ENCODE data around the gene H3-3A.
A peak's percentile ranks its signal among the peaks of the same experiment; 100 is the strongest.

The H3-3A gene

DNA sequence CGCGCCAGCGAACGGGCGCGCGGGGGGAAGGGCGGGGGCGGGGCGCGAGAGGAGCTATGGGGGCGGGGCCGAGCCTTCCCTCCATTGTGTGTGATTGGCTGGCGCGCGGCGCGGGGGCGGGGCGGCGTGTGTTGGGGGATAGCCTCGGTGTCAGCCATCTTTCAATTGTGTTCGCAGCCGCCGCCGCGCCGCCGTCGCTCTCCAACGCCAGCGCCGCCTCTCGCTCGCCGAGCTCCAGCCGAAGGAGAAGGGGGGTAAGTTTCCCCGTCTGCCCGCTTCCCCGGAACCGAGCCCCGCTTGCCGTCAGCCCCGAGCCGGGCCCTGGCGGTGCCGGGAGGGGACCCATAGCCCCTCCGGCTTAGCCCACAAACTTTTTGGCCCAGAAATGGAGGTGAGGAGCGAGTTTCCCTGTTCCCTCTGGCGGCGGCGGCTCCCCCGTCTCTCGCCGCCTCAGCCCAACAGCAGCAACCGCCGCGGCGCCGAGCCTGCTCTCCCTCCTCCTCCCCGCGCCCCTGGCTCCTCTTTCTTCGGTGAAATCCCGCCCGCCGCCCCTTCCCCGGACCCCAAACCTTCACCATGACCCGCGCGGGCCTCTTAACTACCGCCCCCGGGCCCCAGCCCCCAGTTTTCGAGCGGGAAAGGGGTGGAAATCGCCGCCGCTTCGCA lies at the start of gene H3-3A:
TSS of gene H3-3A (plus strand) at position 159 of the 666 bp plus-strand sequence. CDS start 1,636 bp downstream, outside the sequence.
- no peak for FAIRE-seq
- TF ChIP-seq POLR2A (IDR thresholded peaks at IDR 0.05; ENCODE audit: low read depth, low read length), result peak; percentile 97
- DNase-seq (ENCODE audit: insufficient read length, low spot score), result peak; percentile 41

GRCh38 chr1:226017070-226017469 lies 45.4 kb upstream of the H3-3A start:
- no peak for FAIRE-seq
- no peak for DNase-seq (ENCODE audit: insufficient read length, low spot score)
- no peak for TF ChIP-seq POLR2A (IDR thresholded peaks at IDR 0.05; ENCODE audit: low read depth, low read length)

GRCh38 chr1:226019572-226019971 lies 42.9 kb upstream of the H3-3A start:
- no peak for TF ChIP-seq POLR2A (IDR thresholded peaks at IDR 0.05; ENCODE audit: low read depth, low read length)
- DNase-seq (ENCODE audit: insufficient read length, low spot score) (no peak), FAIRE-seq (no peak)

GRCh38 chr1:226021401-226021800 lies 41.1 kb upstream of the H3-3A start:
- FAIRE-seq, result no peak
- no peak for DNase-seq (ENCODE audit: insufficient read length, low spot score)
- TF ChIP-seq POLR2A (IDR thresholded peaks at IDR 0.05; ENCODE audit: low read depth, low read length), result no peak

GRCh38 chr1:226021801-226022200 lies 40.7 kb upstream of the H3-3A start:
- no peak for DNase-seq (ENCODE audit: insufficient read length, low spot score)
- FAIRE-seq, result no peak
- TF ChIP-seq POLR2A (IDR thresholded peaks at IDR 0.05; ENCODE audit: low read depth, low read length), result no peak

DNA sequence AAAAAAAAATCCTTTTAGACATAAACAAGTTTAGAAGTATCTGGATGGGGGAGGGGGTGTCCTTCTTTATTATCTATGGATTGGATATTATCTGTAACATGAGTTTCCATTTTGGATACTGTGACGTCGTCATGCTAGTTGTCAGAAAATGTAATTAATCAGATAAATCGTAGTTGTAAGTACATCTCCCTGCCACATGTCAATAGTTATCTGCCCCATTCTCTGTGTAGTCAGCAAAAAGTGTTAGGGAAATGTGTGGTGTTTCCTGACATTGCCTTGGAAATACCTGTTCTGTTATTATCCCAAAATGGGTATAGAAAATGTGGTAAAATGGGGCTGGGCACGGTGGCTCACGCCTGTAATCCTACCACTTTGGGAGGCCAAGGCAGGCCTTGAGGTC lies 38.8 kb upstream of the H3-3A start:
- DNase-seq (ENCODE audit: insufficient read length, low spot score), result no peak
- TF ChIP-seq POLR2A (IDR thresholded peaks at IDR 0.05; ENCODE audit: low read depth, low read length), result no peak
- FAIRE-seq, result no peak

DNA sequence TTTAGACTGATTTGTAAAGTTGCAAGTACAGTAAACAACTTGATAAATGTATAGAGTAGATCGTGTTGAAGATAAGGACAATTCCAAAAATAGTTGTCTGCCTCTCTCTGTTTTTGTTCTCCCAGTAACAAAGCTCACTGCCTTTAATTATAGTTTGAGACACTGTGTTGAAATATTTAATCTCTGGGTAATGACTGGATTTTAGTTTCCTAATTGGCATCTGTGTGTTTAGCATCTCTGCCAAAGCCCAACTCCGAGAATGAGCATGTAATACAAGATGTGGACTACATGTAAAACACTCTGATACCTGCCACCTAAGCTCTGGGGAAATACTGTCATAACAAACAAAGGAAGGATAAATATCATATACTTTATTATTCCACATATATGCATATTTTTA lies 35.7 kb upstream of the H3-3A start:
- no peak for FAIRE-seq
- DNase-seq (ENCODE audit: insufficient read length, low spot score), result no peak
- TF ChIP-seq POLR2A (IDR thresholded peaks at IDR 0.05; ENCODE audit: low read depth, low read length), result no peak

- FAIRE-seq (no peak), DNase-seq (ENCODE audit: insufficient read length, low spot score) (no peak)
- TF ChIP-seq POLR2A (IDR thresholded peaks at IDR 0.05; ENCODE audit: low read depth, low read length), result no peak
These were observed 34.8 kb upstream of the H3-3A start for GRCh38 chr1:226027538-226028217.

DNA sequence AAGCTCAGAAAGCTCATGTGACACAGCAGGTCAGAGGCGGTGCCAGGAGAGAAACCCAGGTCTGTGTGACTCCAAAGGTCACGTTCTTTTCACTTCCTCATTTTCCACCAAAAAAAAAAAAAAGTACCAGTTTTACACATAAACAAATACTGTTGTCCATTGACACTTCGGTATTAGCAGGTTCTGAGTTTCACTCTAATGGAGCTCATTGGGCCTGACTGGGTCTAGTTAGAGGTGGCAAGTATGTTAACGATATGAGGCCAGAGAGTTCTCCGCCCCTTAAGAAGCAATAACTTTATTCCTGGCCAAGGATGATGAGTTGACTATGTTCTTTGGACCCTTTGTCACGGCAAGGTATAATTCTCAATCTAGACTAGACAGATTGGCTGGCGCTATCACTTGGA lies 33.4 kb upstream of the H3-3A start:
- DNase-seq (ENCODE audit: insufficient read length, low spot score), result no peak
- no peak for FAIRE-seq
- TF ChIP-seq POLR2A (IDR thresholded peaks at IDR 0.05; ENCODE audit: low read depth, low read length), result no peak

GRCh38 chr1:226029568-226030225 lies 32.8 kb upstream of the H3-3A start:
- no peak for DNase-seq (ENCODE audit: insufficient read length, low spot score)
- no peak for TF ChIP-seq POLR2A (IDR thresholded peaks at IDR 0.05; ENCODE audit: low read depth, low read length)
- no peak for FAIRE-seq

DNA sequence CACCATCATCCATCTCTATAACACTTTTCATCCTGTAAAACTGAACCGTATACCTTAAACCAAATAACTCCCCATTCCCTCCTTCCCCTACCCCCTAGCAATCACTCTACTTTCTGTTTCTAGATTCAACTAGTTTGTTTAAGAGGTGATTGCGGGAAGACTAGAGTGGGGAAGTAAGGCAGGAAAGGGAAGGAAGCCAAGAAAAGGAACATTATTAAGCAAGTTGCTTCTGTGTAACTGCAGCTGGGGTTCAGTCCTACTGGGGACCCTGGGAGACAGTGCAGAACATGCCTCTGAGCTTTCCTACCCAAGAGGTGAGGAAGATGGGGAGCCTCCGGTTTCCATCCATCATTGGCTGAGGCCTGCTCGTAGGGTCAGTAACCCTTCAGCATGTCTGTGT lies 28.9 kb upstream of the H3-3A start:
- DNase-seq (ENCODE audit: insufficient read length, low spot score) (no peak), FAIRE-seq (no peak)
- TF ChIP-seq POLR2A (IDR thresholded peaks at IDR 0.05; ENCODE audit: low read depth, low read length), result no peak

- DNase-seq (ENCODE audit: insufficient read length, low spot score), result no peak
- no peak for FAIRE-seq
- TF ChIP-seq POLR2A (IDR thresholded peaks at IDR 0.05; ENCODE audit: low read depth, low read length), result no peak
These were observed 28.5 kb upstream of the H3-3A start for GRCh38 chr1:226033991-226034390.

GRCh38 chr1:226034482-226034881 lies 28.0 kb upstream of the H3-3A start:
- DNase-seq (ENCODE audit: insufficient read length, low spot score) (peak; percentile 44), FAIRE-seq (no peak)
- TF ChIP-seq POLR2A (IDR thresholded peaks at IDR 0.05; ENCODE audit: low read depth, low read length), result no peak

DNA sequence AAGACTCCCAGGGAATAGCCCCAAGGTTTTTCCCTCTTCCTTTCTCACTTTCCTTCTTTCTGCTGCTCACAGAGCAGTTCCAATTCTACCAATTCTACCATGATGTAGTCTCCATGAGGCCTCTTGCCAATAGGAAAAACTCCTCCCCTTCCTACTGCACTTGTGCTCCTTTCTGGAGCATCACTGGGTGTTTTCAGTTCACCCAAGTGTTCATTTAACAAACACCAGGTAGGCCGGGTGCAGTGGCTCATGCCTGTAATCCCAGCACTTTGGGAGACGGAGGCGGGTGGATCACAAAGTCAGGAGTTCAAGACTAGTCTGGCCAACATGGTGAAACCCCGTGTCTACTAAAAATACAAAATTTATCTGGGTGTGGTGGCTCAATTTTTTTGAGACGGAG lies 26.6 kb upstream of the H3-3A start:
- FAIRE-seq (no peak), DNase-seq (ENCODE audit: insufficient read length, low spot score) (no peak)
- no peak for TF ChIP-seq POLR2A (IDR thresholded peaks at IDR 0.05; ENCODE audit: low read depth, low read length)

DNA sequence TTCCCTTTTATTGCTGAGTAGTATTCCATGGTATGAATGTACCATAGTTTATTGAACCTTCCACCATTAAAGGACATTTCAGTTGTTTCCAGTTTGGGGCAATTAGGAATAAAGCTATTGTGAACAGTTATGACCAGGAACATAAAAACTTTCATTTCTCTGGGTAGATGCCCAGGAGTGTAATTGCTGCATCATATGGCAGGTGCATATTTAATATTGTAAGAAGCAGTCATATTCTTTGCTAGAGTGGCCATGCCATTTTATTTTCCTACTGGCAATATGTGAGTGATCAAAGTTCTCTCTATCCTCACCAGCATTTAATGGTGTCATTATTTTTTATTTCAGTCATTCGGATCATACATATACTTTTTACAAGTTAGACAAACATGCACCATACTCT lies 23.9 kb upstream of the H3-3A start:
- no peak for TF ChIP-seq POLR2A (IDR thresholded peaks at IDR 0.05; ENCODE audit: low read depth, low read length)
- FAIRE-seq (no peak), DNase-seq (ENCODE audit: insufficient read length, low spot score) (no peak)

Data from H54 (cell line).